GM23248 (cell line): Measurements from ENCODE around the gene CARMIL1.

Experiments
- EZH2 ChIP-seq: fragments of 200-600 bp; sonication (generic); IDR thresholded peaks from 2 replicates; pipeline ENCODE4 v1.6.1; 2018; ENCODE audit warnings: antibody characterized with exemption, mild to moderate bottlenecking; ENCODE audit not compliant: insufficient read depth, poor library complexity, severe bottlenecking
- EZH2phosphoT487 ChIP-seq: fragments of 200-600 bp; sonication (generic); IDR thresholded peaks from 2 replicates; pipeline ENCODE4 v1.6.1; 2018; ENCODE audit warnings: antibody characterized with exemption, moderate library complexity, mild to moderate bottlenecking, low read depth; ENCODE audit not compliant: insufficient read depth

GRCh38 chr6:25389471-25389870 is 110.3 kb downstream of the CARMIL1 start:
- TF ChIP-seq EZH2 (no peak), EZH2phosphoT487 (no peak)
